ENCODE data around the gene PHYHD1. TPM values are rescaled to one million over a fixed set of nuclear protein-coding genes. Genes with fewer than 3 reads are reported as not detected.
A peak's percentile ranks its signal among the peaks of the same experiment; 100 is the strongest.

The PHYHD1 gene
- total RNA-seq, 1 donor from 2014 or later: 23.6 TPM

GRCh38 chr9:128905964-128906363 is 14.8 kb upstream of the PHYHD1 start:
- no peak overlapping the region for H3K27ac ChIP-seq
- no peaks in the 10 kb centered on the region for H3K9me3 ChIP-seq
- no peak overlapping the region for H3K4me3 ChIP-seq
- DNase-seq (ENCODE audit: extremely low spot score in 2 of 2): no peak
- H3K4me1 ChIP-seq: peaks cover 57% of the 10 kb centered on the region
- intact Hi-C loops (cut with DNase I): no loop called here
- peaks cover 0 to 29% of the 10 kb centered on the region in 2 donors for H3K36me3 ChIP-seq
- TF ChIP-seq CTCF (IDR thresholded peaks at IDR 0.05) (no peak), POLR2A (IDR thresholded peaks at IDR 0.05) (no peak), POLR2AphosphoS5 (IDR thresholded peaks at IDR 0.05; ENCODE audit: insufficient read depth in 1 of 2, low read depth in 1 of 2) (no peak)
- H3K27me3 ChIP-seq: no peaks in the 10 kb centered on the region

- intact Hi-C loops (cut with DNase I): no loop called here
- peak overlapping the region; percentile 39 for H3K27ac ChIP-seq
These were observed 14.0 kb upstream of the PHYHD1 start for GRCh38 chr9:128906741-128907140.

GRCh38 chr9:128908372-128908771 is 12.4 kb upstream of the PHYHD1 start:
- peaks cover 61% of the 10 kb centered on the region for H3K4me1 ChIP-seq
- no peak for DNase-seq (ENCODE audit: extremely low spot score in 2 of 2)
- H3K27me3 ChIP-seq: no peaks in the 10 kb centered on the region
- no peak for TF ChIP-seq CTCF (IDR thresholded peaks at IDR 0.05)
- TF ChIP-seq POLR2A (IDR thresholded peaks at IDR 0.05): no peak
- no peak for TF ChIP-seq POLR2AphosphoS5 (IDR thresholded peaks at IDR 0.05; ENCODE audit: insufficient read depth in 1 of 2, low read depth in 1 of 2)
- H3K9me3 ChIP-seq: no peaks in the 10 kb centered on the region
- H3K4me3 ChIP-seq: no peak overlapping the region
- intact Hi-C loops (cut with DNase I): no loop called here
- no peak overlapping the region for H3K27ac ChIP-seq
- peaks cover 0 to 29% of the 10 kb centered on the region in 2 donors for H3K36me3 ChIP-seq

More at GRCh38 chr9:128906741-128907140, 14.0 kb upstream of the PHYHD1 start:
- Histone ChIP-seq H3K27me3 (no peaks in the 10 kb centered on the region), H3K9me3 (no peaks in the 10 kb centered on the region), H3K4me1 (peaks cover 61% of the 10 kb centered on the region), H3K36me3 (peaks cover 0 to 29% of the 10 kb centered on the region in 2 donors), H3K4me3 (no peak overlapping the region)
- no peak for TF ChIP-seq POLR2A (IDR thresholded peaks at IDR 0.05)
- no peak for TF ChIP-seq CTCF (IDR thresholded peaks at IDR 0.05)
- TF ChIP-seq POLR2AphosphoS5 (IDR thresholded peaks at IDR 0.05; ENCODE audit: insufficient read depth in 1 of 2, low read depth in 1 of 2): no peak
- DNase-seq (ENCODE audit: extremely low spot score in 2 of 2): no peak

GRCh38 chr9:128909859-128910258 is 10.9 kb upstream of the PHYHD1 start:
- H3K4me1 ChIP-seq: peaks cover 61% of the 10 kb centered on the region
- no peaks in the 10 kb centered on the region for H3K9me3 ChIP-seq
- no peak for DNase-seq (ENCODE audit: extremely low spot score in 2 of 2)
- H3K27me3 ChIP-seq: no peaks in the 10 kb centered on the region
- intact Hi-C loops (cut with DNase I): no loop called here
- H3K4me3 ChIP-seq: no peak overlapping the region
- H3K27ac ChIP-seq: peak overlapping the region; percentile 42
- TF ChIP-seq CTCF (IDR thresholded peaks at IDR 0.05): no peak
- no peak for TF ChIP-seq POLR2AphosphoS5 (IDR thresholded peaks at IDR 0.05; ENCODE audit: insufficient read depth in 1 of 2, low read depth in 1 of 2)
- no peak for TF ChIP-seq POLR2A (IDR thresholded peaks at IDR 0.05)
- peaks cover 0 to 29% of the 10 kb centered on the region in 2 donors for H3K36me3 ChIP-seq

GRCh38 chr9:128910906-128911305 is 9.9 kb upstream of the PHYHD1 start:
- no peak overlapping the region for H3K4me3 ChIP-seq
- peaks cover 69% of the 10 kb centered on the region for H3K4me1 ChIP-seq
- H3K9me3 ChIP-seq: no peaks in the 10 kb centered on the region
- intact Hi-C loops (cut with DNase I): no loop called here
- DNase-seq (ENCODE audit: extremely low spot score in 2 of 2): peak in 1 of 2 donors; percentile 83
- TF ChIP-seq POLR2AphosphoS5 (IDR thresholded peaks at IDR 0.05; ENCODE audit: insufficient read depth in 1 of 2, low read depth in 1 of 2): no peak
- no peaks in the 10 kb centered on the region for H3K27me3 ChIP-seq
- peak overlapping the region; percentile 96 for H3K27ac ChIP-seq
- H3K36me3 ChIP-seq: peaks cover 0 to 29% of the 10 kb centered on the region in 2 donors
